ENCODE results near the gene STAM2. TPM values are rescaled to one million over a fixed set of nuclear protein-coding genes. Genes with fewer than 3 reads are reported as not detected.
"Not testable (repeated sequence)": the region's sequence is repeated elsewhere in the genome, so short reads cannot be mapped to it uniquely, and the experiment has no call there.

The STAM2 gene
- total and polyA plus RNA-seq, 11 donors, result 4.7 to 36.1 (median 25.7) TPM

GRCh38 chr2:152120430-152120829, 55.1 kb downstream of the STAM2 start:
- H3K27me3 ChIP-seq, result no peaks in the 10 kb centered on the region
- H3K9me3 ChIP-seq, result no peaks in the 10 kb centered on the region
- no peaks in the 10 kb centered on the region for H3K4me1 ChIP-seq
- no peak for TF ChIP-seq POLR2A (IDR thresholded peaks at IDR 0.05)
- TF ChIP-seq, protein P1, sequence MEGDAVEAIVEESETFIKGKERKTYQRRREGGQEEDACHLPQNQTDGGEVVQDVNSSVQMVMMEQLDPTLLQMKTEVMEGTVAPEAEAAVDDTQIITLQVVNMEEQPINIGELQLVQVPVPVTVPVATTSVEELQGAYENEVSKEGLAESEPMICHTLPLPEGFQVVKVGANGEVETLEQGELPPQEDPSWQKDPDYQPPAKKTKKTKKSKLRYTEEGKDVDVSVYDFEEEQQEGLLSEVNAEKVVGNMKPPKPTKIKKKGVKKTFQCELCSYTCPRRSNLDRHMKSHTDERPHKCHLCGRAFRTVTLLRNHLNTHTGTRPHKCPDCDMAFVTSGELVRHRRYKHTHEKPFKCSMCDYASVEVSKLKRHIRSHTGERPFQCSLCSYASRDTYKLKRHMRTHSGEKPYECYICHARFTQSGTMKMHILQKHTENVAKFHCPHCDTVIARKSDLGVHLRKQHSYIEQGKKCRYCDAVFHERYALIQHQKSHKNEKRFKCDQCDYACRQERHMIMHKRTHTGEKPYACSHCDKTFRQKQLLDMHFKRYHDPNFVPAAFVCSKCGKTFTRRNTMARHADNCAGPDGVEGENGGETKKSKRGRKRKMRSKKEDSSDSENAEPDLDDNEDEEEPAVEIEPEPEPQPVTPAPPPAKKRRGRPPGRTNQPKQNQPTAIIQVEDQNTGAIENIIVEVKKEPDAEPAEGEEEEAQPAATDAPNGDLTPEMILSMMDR (IDR thresholded peaks at IDR 0.05), result no peak
- ATAC-seq (no peak), DNase-seq (no peak)
- no peak overlapping the region for H3K4me3 ChIP-seq
- peaks cover 0 to 74% (median 59%) of the 10 kb centered on the region in 9 donors for H3K36me3 ChIP-seq
- 88 to 93% (median 89%) methylated on average over 1 of the region's 1 CpG for WGBS, 4 donors
- no peak overlapping the region for H3K27ac ChIP-seq
- intact Hi-C loops (cut with DNase I), result loop anchor here in 1 of 10 donors (5.0 kb wide), 1 partner anchor 83 kb away; no protein-coding TSS in a partner anchor

GRCh38 chr2:152115952-152116351, 59.6 kb downstream of the STAM2 start:
- no peaks in the 10 kb centered on the region for H3K4me1 ChIP-seq
- intact Hi-C loops (cut with DNase I), result loop anchor here in 3 of 10 donors (5.0 to 10.0 kb wide), 2 partner anchors 79 to 81 kb away; no protein-coding TSS in a partner anchor
- DNase-seq, result no peak
- no peak overlapping the region for H3K4me3 ChIP-seq
- no peaks in the 10 kb centered on the region for H3K9me3 ChIP-seq
- TF ChIP-seq POLR2A (IDR thresholded peaks at IDR 0.05), result no peak
- TF ChIP-seq, protein P1 (IDR thresholded peaks at IDR 0.05), result peak in 1 of 12 donors; percentile 13
- peaks cover 0 to 31% (median 18%) of the 10 kb centered on the region in 9 donors for H3K36me3 ChIP-seq
- H3K27me3 ChIP-seq, result no peaks in the 10 kb centered on the region
- 86 to 97% (median 92%) methylated on average over 3 of the region's 3 CpGs for WGBS, 4 donors
- ATAC-seq, result no peak
- H3K27ac ChIP-seq, result no peak overlapping the region

DNA sequence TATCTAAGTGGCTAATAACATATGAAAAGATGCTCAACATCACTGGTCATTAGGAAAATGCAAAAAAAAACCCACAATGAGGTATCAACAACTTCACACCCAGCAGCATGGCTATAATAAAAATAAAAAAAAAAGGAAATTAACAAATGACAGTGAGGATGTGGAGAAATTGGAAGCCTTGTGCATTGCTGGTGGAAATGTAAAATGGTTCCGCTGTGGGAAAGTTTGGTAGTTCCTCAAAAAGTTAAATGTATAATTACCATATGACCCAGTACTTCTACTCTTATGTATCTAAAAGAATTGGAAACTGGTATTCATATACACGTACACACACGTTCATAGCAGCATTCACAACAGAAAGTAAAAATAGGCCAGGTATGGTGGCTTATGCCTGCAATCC, 61.2 kb downstream of the STAM2 start:
- Histone ChIP-seq H3K4me3 (no peak overlapping the region), H3K27ac (no peak overlapping the region), H3K27me3 (no peaks in the 10 kb centered on the region), H3K36me3 (peaks cover 0 to 15% (median 2%) of the 10 kb centered on the region in 9 donors), H3K9me3 (no peaks in the 10 kb centered on the region), H3K4me1 (no peaks in the 10 kb centered on the region)
- WGBS, 4 donors, result 89 to 97% (median 95%) methylated on average over 3 of the region's 3 CpGs
- no peak for ATAC-seq
- no peak for TF ChIP-seq POLR2A (IDR thresholded peaks at IDR 0.05)
- TF ChIP-seq, protein P1 (IDR thresholded peaks at IDR 0.05), result no peak
- no peak for DNase-seq
- intact Hi-C loops (cut with DNase I), result loop anchor here in 2 of 10 donors (5.0 to 10.0 kb wide), 2 partner anchors 77 to 80 kb away; no protein-coding TSS in a partner anchor

DNA sequence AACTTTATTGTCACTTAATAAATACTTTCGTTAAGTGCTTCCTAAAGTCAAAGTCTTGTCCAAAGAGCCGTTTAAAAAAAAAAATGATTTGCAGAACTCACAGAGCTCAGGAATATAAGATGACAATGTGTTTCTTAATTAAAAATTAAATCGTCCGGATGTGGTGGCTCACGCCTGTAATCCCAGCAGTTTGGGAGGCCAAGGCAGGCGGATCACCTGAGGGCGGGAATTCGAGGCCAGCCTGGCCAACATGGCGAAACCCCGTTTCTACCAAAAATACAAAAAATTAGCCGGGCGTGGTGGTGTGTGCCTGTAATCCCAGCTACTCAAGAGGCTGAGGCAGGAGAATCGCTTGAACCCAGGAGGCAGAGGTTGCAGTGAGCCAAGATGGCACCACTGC, 68.4 kb downstream of the STAM2 start:
- 94 to 97% (median 96%) methylated on average over 13 of the region's 13 CpGs for WGBS, 4 donors
- H3K36me3 ChIP-seq; H3K9me3 ChIP-seq; DNase-seq; H3K4me1 ChIP-seq; H3K27me3 ChIP-seq; H3K4me3 ChIP-seq; ATAC-seq; H3K27ac ChIP-seq; intact Hi-C loops (cut with DNase I): not testable (repeated sequence)

- no peak for ATAC-seq
- no peak overlapping the region for H3K4me3 ChIP-seq
- peaks cover 0 to 5% (median 0%) of the 10 kb centered on the region in 9 donors for H3K27me3 ChIP-seq
- DNase-seq, result no peak
- no peaks in the 10 kb centered on the region for H3K4me1 ChIP-seq
- no peak for TF ChIP-seq POLR2A (IDR thresholded peaks at IDR 0.05)
- TF ChIP-seq, protein P1 (IDR thresholded peaks at IDR 0.05), result no peak
- H3K9me3 ChIP-seq, result no peaks in the 10 kb centered on the region
- H3K36me3 ChIP-seq, result no peaks in the 10 kb centered on the region
- intact Hi-C loops (cut with DNase I), result no loop called here
- H3K27ac ChIP-seq, result no peak overlapping the region
- 71 to 83% (median 80%) methylated on average over 4 of the region's 4 CpGs for whole genome bisulfite sequencing, 4 donors
Measured at GRCh38 chr2:152106464-152106863, 69.1 kb downstream of the STAM2 start.
